Lower lobe of right lung (tissue), 2 donors: Measurements from ENCODE around the gene GUCY2D. TPM values are rescaled to one million over a fixed set of nuclear protein-coding genes. Genes with fewer than 3 reads are reported as not detected.
A peak's percentile ranks its signal among the peaks of the same experiment; 100 is the strongest.

ENCODE experiments used
- ATAC-seq, 2 donors: fragments of 200-7000 bp; cut with Tn5 transposase; one replicate each; pipeline ENCODE4 v1.9.1; 2020 to 2022; ENCODE audit warnings: mild to moderate bottlenecking in 2 of 2, moderate library complexity in 2 of 2
- DNase-seq: peaks from one replicate; pipeline ENCODE4 v3.0.0-alpha.2; 2020
- H3K27ac ChIP-seq: fragments of 200-600 bp; one replicate; pipeline ENCODE4 v1.8.0; 2022
- H3K27me3 ChIP-seq: fragments of 200-600 bp; one replicate; pipeline ENCODE4 v1.8.0; 2022; ENCODE audit warnings: low read depth
- H3K36me3 ChIP-seq: fragments of 200-600 bp; one replicate; pipeline ENCODE4 v1.8.0; 2022; ENCODE audit warnings: mild to moderate bottlenecking
- H3K4me1 ChIP-seq: fragments of 200-600 bp; one replicate; pipeline ENCODE4 v1.8.0; 2022
- H3K4me3 ChIP-seq: fragments of 200-600 bp; one replicate; pipeline ENCODE4 v1.8.0; 2022; ENCODE audit warnings: mild to moderate bottlenecking
- H3K9me3 ChIP-seq: fragments of 200-600 bp; one replicate; pipeline ENCODE4 v1.8.0; 2022
- intact Hi-C: fragments of 100-400 bp; cut with DNase I; formaldehyde crosslinking; loops from one replicate; pipeline ENCODE4 v1.11.0; 2022
- total RNA-seq: library from RNA; stranded (reverse); fragmentation: NEBNext Ultra II Directional; extraction: Animal tissue kit (Norgen Biotek cat#: 25700); gene quantifications from one replicate; pipeline ENCODE4 v1.2.1, GENCODE V29; 2021
- TF ChIP-seq, protein P1 (sequence below): fragments of 200-600 bp; IDR thresholded peaks from one replicate; pipeline ENCODE4 v1.8.0; 2022; ENCODE audit warnings: antibody characterized with exemption, mild to moderate bottlenecking
- donor health status: DM: no; HTN: yes; CAD: no; lungs with severe emphysema.

The GUCY2D gene
- total RNA-seq, 1 donor from 2014 or later = 3.1 TPM

GRCh38 chr17:7961421-7961820 lies 41.0 kb upstream of the GUCY2D start:
- no peak for DNase-seq
- no peaks in the 10 kb centered on the region for H3K4me1 ChIP-seq
- no peak overlapping the region for H3K27ac ChIP-seq
- no peak overlapping the region for H3K4me3 ChIP-seq
- H3K27me3 ChIP-seq = no peaks in the 10 kb centered on the region
- TF ChIP-seq, protein P1, sequence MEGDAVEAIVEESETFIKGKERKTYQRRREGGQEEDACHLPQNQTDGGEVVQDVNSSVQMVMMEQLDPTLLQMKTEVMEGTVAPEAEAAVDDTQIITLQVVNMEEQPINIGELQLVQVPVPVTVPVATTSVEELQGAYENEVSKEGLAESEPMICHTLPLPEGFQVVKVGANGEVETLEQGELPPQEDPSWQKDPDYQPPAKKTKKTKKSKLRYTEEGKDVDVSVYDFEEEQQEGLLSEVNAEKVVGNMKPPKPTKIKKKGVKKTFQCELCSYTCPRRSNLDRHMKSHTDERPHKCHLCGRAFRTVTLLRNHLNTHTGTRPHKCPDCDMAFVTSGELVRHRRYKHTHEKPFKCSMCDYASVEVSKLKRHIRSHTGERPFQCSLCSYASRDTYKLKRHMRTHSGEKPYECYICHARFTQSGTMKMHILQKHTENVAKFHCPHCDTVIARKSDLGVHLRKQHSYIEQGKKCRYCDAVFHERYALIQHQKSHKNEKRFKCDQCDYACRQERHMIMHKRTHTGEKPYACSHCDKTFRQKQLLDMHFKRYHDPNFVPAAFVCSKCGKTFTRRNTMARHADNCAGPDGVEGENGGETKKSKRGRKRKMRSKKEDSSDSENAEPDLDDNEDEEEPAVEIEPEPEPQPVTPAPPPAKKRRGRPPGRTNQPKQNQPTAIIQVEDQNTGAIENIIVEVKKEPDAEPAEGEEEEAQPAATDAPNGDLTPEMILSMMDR = no peak
- ATAC-seq = no peak
- no peaks in the 10 kb centered on the region for H3K9me3 ChIP-seq
- intact Hi-C loops = no loop called here
- no peaks in the 10 kb centered on the region for H3K36me3 ChIP-seq

DNA sequence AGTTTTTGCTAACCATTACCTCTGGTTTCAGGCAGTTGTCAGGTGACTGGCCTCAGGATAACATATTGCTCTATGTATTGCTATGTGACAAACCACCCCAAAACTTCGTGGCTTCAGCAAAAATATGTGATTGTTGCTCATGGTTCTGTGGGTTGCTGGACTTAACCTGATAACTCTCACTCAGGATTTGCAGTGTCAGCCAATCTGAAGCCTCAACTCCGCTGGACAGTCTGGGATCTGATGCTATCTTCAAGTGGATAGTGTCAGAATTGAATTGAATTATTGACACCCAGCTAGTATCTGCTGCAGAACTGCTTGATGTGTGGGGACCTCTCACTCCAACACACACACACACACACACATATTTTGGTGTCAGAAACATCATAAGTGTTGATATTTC lies 34.7 kb upstream of the GUCY2D start:
- ATAC-seq (no peak), DNase-seq (no peak)
- intact Hi-C loops = no loop called here
- H3K36me3 ChIP-seq = no peaks in the 10 kb centered on the region
- H3K9me3 ChIP-seq = no peaks in the 10 kb centered on the region
- H3K4me3 ChIP-seq = no peak overlapping the region
- H3K27me3 ChIP-seq = no peaks in the 10 kb centered on the region
- no peak overlapping the region for H3K27ac ChIP-seq
- H3K4me1 ChIP-seq = no peaks in the 10 kb centered on the region
- TF ChIP-seq, protein P1 = no peak

- TF ChIP-seq, protein P1 = no peak
- Histone ChIP-seq H3K4me3 (no peak overlapping the region), H3K4me1 (no peaks in the 10 kb centered on the region), H3K27me3 (no peaks in the 10 kb centered on the region), H3K36me3 (no peaks in the 10 kb centered on the region), H3K27ac (no peak overlapping the region), H3K9me3 (peaks cover 6% of the 10 kb centered on the region)
- intact Hi-C loops = no loop called here
- DNase-seq (peak; percentile 57), ATAC-seq (peak; percentile 37 to 38)
Measured at GRCh38 chr17:7969433-7969832, 33.0 kb upstream of the GUCY2D start.

- TF ChIP-seq, protein P1 = no peak
- ATAC-seq (no peak), DNase-seq (no peak)
- H3K27ac ChIP-seq = no peak overlapping the region
- H3K4me3 ChIP-seq = no peak overlapping the region
- H3K4me1 ChIP-seq = no peaks in the 10 kb centered on the region
- peaks cover 16% of the 10 kb centered on the region for H3K9me3 ChIP-seq
- intact Hi-C loops = no loop called here
- no peaks in the 10 kb centered on the region for H3K36me3 ChIP-seq
- no peaks in the 10 kb centered on the region for H3K27me3 ChIP-seq
Measured at GRCh38 chr17:7971651-7972050, 30.8 kb upstream of the GUCY2D start.

- no peak overlapping the region for H3K4me3 ChIP-seq
- no peaks in the 10 kb centered on the region for H3K27me3 ChIP-seq
- no peaks in the 10 kb centered on the region for H3K4me1 ChIP-seq
- DNase-seq (no peak), ATAC-seq (peak in 1 of 2 donors; percentile 33)
- H3K36me3 ChIP-seq = no peaks in the 10 kb centered on the region
- no peak overlapping the region for H3K27ac ChIP-seq
- TF ChIP-seq, protein P1 = no peak
- peaks cover 16% of the 10 kb centered on the region for H3K9me3 ChIP-seq
- intact Hi-C loops = no loop called here
Measured at GRCh38 chr17:7972131-7972785, 30.2 kb upstream of the GUCY2D start.
